Prostate gland (tissue), 2 donors: ENCODE results near the gene PIEZO2. TPM values are rescaled to one million over a fixed set of nuclear protein-coding genes. Genes with fewer than 3 reads are reported as not detected.
"Not testable (repeated sequence)": the region's sequence is repeated elsewhere in the genome, so short reads cannot be mapped to it uniquely, and the experiment has no call there.

Source experiments
- DNase-seq: peaks from one replicate; pipeline ENCODE4 v3.0.0-alpha.2; 2019; ENCODE audit warnings: low spot score
- H3K27ac ChIP-seq, 2 donors: fragments of 200-600 bp; sonication (generic); 2 replicates each; pipeline ENCODE4 v1.5.1; 2017 to 2019
- H3K27me3 ChIP-seq: fragments of 200-600 bp; sonication (generic); replicated peaks from 2 replicates; pipeline ENCODE4 v1.5.1; 2019; ENCODE audit not compliant: insufficient read depth
- H3K36me3 ChIP-seq, 2 donors: fragments of 200-600 bp; sonication (generic); 1 replicate in 1 of 2; 2 replicates in 1 of 2; pipeline versions ENCODE4 v1.5.1 to v1.8.1; 2017 to 2019
- H3K4me1 ChIP-seq: fragments of 200-600 bp; sonication (generic); replicated peaks from 2 replicates; pipeline ENCODE4 v1.5.1; 2019
- H3K4me3 ChIP-seq, 2 donors: fragments of 200-600 bp; sonication (generic); 2 replicates each; pipeline ENCODE4 v1.5.1; 2017 to 2019
- H3K9me3 ChIP-seq: fragments of 200-600 bp; sonication (generic); 2 replicates; pipeline ENCODE4 v1.5.1; 2017
- POLR2A ChIP-seq: fragments of 450-650 bp; IDR thresholded peaks from one replicate; pipeline ENCODE4 v1.6.1; 2016; ENCODE audit warnings: antibody characterized with exemption, mild to moderate bottlenecking
- POLR2AphosphoS5 ChIP-seq: sonication (generic); formaldehyde crosslinking; IDR thresholded peaks from one replicate; pipeline ENCODE4 v1.6.1; 2017; ENCODE audit warnings: antibody characterized with exemption
- WGBS: methylation state at CpG from one replicate; pipeline ENCODE4 v1.1.5; 2018; 5-methylcytosine and 5-hydroxymethylcytosine counted together
- intact Hi-C: fragments of 100-400 bp; cut with DNase I; formaldehyde crosslinking; loops from one replicate; pipeline ENCODE4 v1.14.2; 2022
- total RNA-seq, 2 donors: library from RNA; depleted of rRNA; stranded (reverse); fragments of >200 nt; gene quantifications; one replicate each; pipeline ENCODE4 v1.1.0, GENCODE V29; 2016
- TF ChIP-seq, protein P1 (sequence below), 4 experiments: fragments of 200-600 bp in 2 of 4; fragments of 450-650 bp in 2 of 4; sonication (generic) in 2 of 4; IDR thresholded peaks; 1 replicate in 3 of 4; 2 replicates in 1 of 4; pipeline ENCODE4 v1.5.1; 2016 to 2019; ENCODE audit warnings: antibody characterized with exemption in 4 of 4, mild to moderate bottlenecking in 2 of 4, moderate library complexity in 2 of 4

The PIEZO2 gene
- total RNA-seq, 2 donors from 2014 or later, result 4.1 to 19.0 TPM

DNA sequence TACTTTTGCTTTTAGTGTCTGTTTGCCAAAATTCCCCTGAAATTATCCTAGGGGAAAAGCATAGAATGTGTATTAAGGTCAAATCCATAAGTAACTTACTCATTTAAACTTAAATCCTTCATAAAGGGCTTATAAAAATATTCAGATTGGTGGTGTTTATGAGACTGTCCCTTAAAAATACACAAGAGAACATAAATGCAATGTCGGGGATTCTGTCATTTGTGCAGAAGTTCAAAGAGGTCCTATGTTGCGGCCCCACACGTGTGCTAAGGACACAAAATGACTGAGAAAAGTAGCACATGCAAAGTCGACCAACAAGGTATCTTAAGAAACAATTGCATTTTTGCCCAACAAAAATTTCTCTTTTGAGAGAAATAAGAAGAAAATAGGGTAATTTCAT lies 225.1 kb downstream of the PIEZO2 start:
- no peak for DNase-seq
- H3K4me1 ChIP-seq, result no peaks in the 10 kb centered on the region
- H3K27ac ChIP-seq, result no peak overlapping the region
- H3K27me3 ChIP-seq, result no peaks in the 10 kb centered on the region
- intact Hi-C loops, result loop anchor here (10.0 kb wide), 1 partner anchor 221 kb away; the partner anchor contains the start of gene PIEZO2
- no peak for TF ChIP-seq POLR2A
- no peak for TF ChIP-seq POLR2AphosphoS5
- TF ChIP-seq, protein P1, sequence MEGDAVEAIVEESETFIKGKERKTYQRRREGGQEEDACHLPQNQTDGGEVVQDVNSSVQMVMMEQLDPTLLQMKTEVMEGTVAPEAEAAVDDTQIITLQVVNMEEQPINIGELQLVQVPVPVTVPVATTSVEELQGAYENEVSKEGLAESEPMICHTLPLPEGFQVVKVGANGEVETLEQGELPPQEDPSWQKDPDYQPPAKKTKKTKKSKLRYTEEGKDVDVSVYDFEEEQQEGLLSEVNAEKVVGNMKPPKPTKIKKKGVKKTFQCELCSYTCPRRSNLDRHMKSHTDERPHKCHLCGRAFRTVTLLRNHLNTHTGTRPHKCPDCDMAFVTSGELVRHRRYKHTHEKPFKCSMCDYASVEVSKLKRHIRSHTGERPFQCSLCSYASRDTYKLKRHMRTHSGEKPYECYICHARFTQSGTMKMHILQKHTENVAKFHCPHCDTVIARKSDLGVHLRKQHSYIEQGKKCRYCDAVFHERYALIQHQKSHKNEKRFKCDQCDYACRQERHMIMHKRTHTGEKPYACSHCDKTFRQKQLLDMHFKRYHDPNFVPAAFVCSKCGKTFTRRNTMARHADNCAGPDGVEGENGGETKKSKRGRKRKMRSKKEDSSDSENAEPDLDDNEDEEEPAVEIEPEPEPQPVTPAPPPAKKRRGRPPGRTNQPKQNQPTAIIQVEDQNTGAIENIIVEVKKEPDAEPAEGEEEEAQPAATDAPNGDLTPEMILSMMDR (IDR thresholded peaks at IDR 0.05), result no peak
- 90% methylated on average over 4 of the region's 4 CpGs for WGBS
- H3K4me3 ChIP-seq, result no peak overlapping the region
- no peaks in the 10 kb centered on the region for H3K9me3 ChIP-seq
- no peaks in the 10 kb centered on the region for H3K36me3 ChIP-seq

DNA sequence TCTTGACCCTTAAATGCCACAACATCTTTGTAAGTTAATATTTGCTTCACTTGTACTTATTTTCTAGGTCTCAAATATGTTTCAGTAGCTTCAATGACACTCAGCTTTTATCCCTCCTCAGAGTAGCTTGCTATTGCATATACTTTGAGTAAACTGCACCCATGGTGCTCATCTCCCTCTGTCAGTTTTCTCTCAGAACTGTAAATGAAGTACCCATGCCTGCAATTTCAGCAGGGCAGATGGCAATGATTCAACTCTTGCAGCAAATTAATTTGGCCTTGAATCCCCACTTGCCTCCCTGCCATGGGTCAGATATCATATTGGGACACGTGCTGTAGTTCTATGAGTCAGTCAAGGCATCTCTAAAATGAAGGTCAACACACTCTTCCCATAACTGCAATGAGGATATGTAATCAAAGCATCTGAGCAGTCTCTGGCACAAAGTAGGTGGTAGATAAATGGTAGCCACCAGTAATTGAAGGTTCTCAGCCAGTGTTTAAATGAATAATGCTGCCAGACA lies 225.8 kb downstream of the PIEZO2 start:
- Histone ChIP-seq H3K4me3 (no peak overlapping the region), H3K27me3 (no peaks in the 10 kb centered on the region), H3K9me3 (no peaks in the 10 kb centered on the region), H3K36me3 (no peaks in the 10 kb centered on the region), H3K4me1 (no peaks in the 10 kb centered on the region), H3K27ac (no peak overlapping the region)
- TF ChIP-seq, protein P1 (IDR thresholded peaks at IDR 0.05), result no peak
- TF ChIP-seq POLR2A (no peak), POLR2AphosphoS5 (no peak)
- no peak for DNase-seq
- WGBS, result 94% methylated on average over 1 of the region's 1 CpG
- intact Hi-C loops, result loop anchor here (10.0 kb wide), 1 partner anchor 221 kb away; the partner anchor contains the start of gene PIEZO2

DNA sequence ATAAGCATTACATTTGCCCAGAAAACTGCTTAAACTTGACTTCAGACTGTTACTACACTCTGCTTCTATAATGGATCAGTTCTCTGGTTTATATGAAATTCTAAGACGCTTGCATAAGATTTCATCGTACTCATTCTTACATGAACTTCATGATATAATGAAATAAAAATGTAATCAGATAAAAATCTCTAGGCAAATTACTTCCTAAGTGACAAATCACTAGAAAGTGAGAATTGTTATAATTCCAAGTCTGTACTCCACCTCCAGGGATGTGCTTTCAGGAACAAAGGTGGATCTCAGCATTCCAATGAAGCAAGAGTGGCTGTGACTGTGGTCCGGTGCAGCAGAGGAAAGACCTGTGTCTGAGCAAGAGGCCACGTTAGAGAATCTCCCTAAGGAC lies 226.2 kb downstream of the PIEZO2 start:
- Histone ChIP-seq H3K36me3 (no peaks in the 10 kb centered on the region), H3K27ac (no peak overlapping the region), H3K9me3 (no peaks in the 10 kb centered on the region), H3K4me3 (no peak overlapping the region), H3K27me3 (no peaks in the 10 kb centered on the region), H3K4me1 (no peaks in the 10 kb centered on the region)
- no peak for TF ChIP-seq POLR2A
- no peak for TF ChIP-seq POLR2AphosphoS5
- TF ChIP-seq, protein P1 (IDR thresholded peaks at IDR 0.05), result no peak
- 61% methylated on average over 4 of the region's 4 CpGs for WGBS
- intact Hi-C loops, result loop anchor here (10.0 kb wide), 1 partner anchor 222 kb away; the partner anchor contains the start of gene PIEZO2
- no peak for DNase-seq

DNA sequence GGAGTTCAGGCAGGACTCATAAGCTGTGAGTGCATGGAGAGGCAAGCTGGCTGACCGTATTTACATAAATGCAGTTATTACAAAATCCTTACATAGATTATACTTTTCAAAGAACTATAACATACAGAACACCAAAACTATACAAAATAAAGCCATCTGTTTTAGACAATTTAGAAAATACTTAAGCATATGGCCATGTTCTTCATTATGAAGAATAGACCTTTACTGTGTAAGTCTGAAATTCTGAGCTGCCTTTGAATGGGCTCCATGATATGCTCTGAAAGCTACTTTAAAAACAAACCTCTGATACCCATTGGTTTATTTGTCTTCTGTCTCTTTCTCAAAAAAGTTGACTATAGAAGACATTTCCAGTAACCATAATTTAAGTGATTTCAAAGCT lies 226.7 kb downstream of the PIEZO2 start:
- H3K9me3 ChIP-seq, H3K27ac ChIP-seq, H3K27me3 ChIP-seq, H3K4me1 ChIP-seq, DNase-seq, H3K36me3 ChIP-seq, H3K4me3 ChIP-seq: not testable (repeated sequence)
- 100% methylated on average over 1 of the region's 1 CpG for WGBS
- intact Hi-C loops, result loop anchor here (10.0 kb wide), 1 partner anchor 222 kb away; the partner anchor contains the start of gene PIEZO2

DNA sequence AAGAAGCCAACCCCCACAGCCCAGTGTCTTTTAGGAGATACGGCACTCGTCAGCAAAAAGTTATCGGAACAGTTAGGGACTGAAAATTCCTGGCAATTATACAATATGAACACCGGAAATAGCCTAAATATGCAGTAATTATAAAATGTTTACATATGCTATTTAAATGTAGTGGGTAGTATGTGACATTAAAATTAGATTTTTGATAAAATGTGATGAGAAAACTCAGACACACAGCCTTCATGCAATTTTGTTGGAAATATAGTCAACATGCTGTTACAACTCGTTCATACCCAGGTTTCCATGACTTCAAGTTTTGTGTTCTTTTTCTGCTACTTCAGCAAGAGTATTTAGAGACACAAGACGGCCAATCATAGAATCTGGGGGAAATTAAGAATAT lies 229.1 kb downstream of the PIEZO2 start:
- not testable (repeated sequence) for H3K27me3 ChIP-seq, H3K4me3 ChIP-seq, H3K27ac ChIP-seq, H3K36me3 ChIP-seq, H3K4me1 ChIP-seq, H3K9me3 ChIP-seq, DNase-seq
- intact Hi-C loops, result loop anchor here (10.0 kb wide), 1 partner anchor 224 kb away; the partner anchor contains the start of gene PIEZO2
- WGBS, result 89% methylated on average over 6 of the region's 6 CpGs

DNA sequence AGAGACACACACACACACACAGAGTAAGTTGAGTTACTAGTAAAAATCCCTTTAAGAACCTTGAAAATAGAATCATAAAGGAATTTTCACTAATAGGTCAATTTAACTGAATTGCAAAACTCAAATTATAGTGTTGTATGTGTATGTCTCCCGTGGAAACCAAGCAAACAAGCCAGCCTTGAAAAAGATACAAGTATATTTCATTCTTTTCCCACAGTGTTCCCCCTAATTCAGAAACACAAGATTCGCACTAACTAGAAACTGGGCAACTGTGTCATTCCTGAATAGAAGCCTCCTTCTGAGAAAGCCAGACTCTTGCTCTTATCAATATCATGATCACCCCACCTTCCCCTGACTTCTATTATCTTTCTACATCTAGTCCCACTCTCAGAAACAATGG lies 229.5 kb downstream of the PIEZO2 start:
- intact Hi-C loops, result loop anchor here (10.0 kb wide), 1 partner anchor 225 kb away; the partner anchor contains the start of gene PIEZO2
- no peak overlapping the region for H3K27ac ChIP-seq
- no peaks in the 10 kb centered on the region for H3K9me3 ChIP-seq
- 91% methylated on average over 2 of the region's 2 CpGs for WGBS
- H3K27me3 ChIP-seq, result no peaks in the 10 kb centered on the region
- no peaks in the 10 kb centered on the region for H3K36me3 ChIP-seq
- no peak for TF ChIP-seq POLR2A
- TF ChIP-seq, protein P1 (IDR thresholded peaks at IDR 0.05), result no peak
- no peak for TF ChIP-seq POLR2AphosphoS5
- no peak for DNase-seq
- H3K4me3 ChIP-seq, result no peak overlapping the region
- no peaks in the 10 kb centered on the region for H3K4me1 ChIP-seq
